ENCODE data around the gene TCEANC2. TPM values are rescaled to one million over a fixed set of nuclear protein-coding genes. Genes with fewer than 3 reads are reported as not detected.

Gene TCEANC2
- total RNA-seq, 2 donors from 2014 or later = 2.5 to 5.0 TPM

- DNase-seq (ENCODE audit: low spot score) = no peak
- no peak overlapping the region for H3K4me3 ChIP-seq
- no peaks in the 10 kb centered on the region for H3K27me3 ChIP-seq (replicated peaks; ENCODE audit: insufficient read depth)
- no peaks in the 10 kb centered on the region for H3K36me3 ChIP-seq
- H3K9me3 ChIP-seq = no peaks in the 10 kb centered on the region
- intact Hi-C loops (cut with DNase I) = no loop called here
- no peak for TF ChIP-seq CTCF (IDR thresholded peaks at IDR 0.05)
- no peak for TF ChIP-seq POLR2A (IDR thresholded peaks at IDR 0.05)
- TF ChIP-seq POLR2AphosphoS5 (IDR thresholded peaks at IDR 0.05) = no peak
- H3K27ac ChIP-seq = no peak overlapping the region
- H3K4me1 ChIP-seq (replicated peaks) = no peaks in the 10 kb centered on the region
- 93% methylated on average over 4 of the region's 4 CpGs for WGBS
These were observed 60.6 kb downstream of the TCEANC2 start for GRCh38 chr1:54114001-54114400.

GRCh38 chr1:54114955-54115354 is 61.5 kb downstream of the TCEANC2 start:
- Histone ChIP-seq H3K4me1 (replicated peaks) (no peaks in the 10 kb centered on the region), H3K4me3 (no peak overlapping the region), H3K27ac (no peak overlapping the region), H3K36me3 (no peaks in the 10 kb centered on the region), H3K9me3 (no peaks in the 10 kb centered on the region), H3K27me3 (replicated peaks; ENCODE audit: insufficient read depth) (no peaks in the 10 kb centered on the region)
- TF ChIP-seq POLR2A (IDR thresholded peaks at IDR 0.05) (no peak), CTCF (IDR thresholded peaks at IDR 0.05) (no peak), POLR2AphosphoS5 (IDR thresholded peaks at IDR 0.05) (no peak)
- no peak for DNase-seq (ENCODE audit: low spot score)
- intact Hi-C loops (cut with DNase I) = no loop called here
- 51% methylated on average over 6 of the region's 6 CpGs for whole genome bisulfite sequencing

DNA sequence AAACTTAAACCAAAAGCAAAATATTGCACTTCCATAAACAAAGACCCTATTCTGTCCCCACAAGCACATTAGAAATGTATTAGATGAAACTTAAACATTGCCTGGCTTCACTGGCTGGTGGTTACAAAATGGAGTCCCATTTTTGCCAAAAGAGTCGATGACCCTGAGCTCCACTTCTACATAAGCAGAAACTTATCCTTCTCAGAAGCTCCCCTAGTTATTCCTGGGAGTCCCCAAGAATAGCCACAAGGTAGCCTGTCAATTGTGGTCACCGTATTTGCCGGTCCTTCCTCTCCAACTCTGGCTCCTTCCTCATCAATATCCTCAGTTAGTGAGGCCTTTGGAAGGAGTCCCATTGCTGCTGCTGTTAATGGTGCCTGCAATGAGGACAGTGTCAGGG is 62.1 kb downstream of the TCEANC2 start:
- DNase-seq (ENCODE audit: low spot score) = no peak
- no peaks in the 10 kb centered on the region for H3K27me3 ChIP-seq (replicated peaks; ENCODE audit: insufficient read depth)
- no peaks in the 10 kb centered on the region for H3K4me1 ChIP-seq (replicated peaks)
- 90% methylated on average over 3 of the region's 3 CpGs for WGBS
- H3K9me3 ChIP-seq = no peaks in the 10 kb centered on the region
- intact Hi-C loops (cut with DNase I) = no loop called here
- TF ChIP-seq POLR2A (IDR thresholded peaks at IDR 0.05) (no peak), POLR2AphosphoS5 (IDR thresholded peaks at IDR 0.05) (no peak), CTCF (IDR thresholded peaks at IDR 0.05) (no peak)
- no peaks in the 10 kb centered on the region for H3K36me3 ChIP-seq
- H3K27ac ChIP-seq = no peak overlapping the region
- no peak overlapping the region for H3K4me3 ChIP-seq

GRCh38 chr1:54117815-54118563 is 64.6 kb downstream of the TCEANC2 start:
- no peak for DNase-seq (ENCODE audit: low spot score)
- Histone ChIP-seq H3K4me1 (replicated peaks) (peaks cover 3% of the 10 kb centered on the region), H3K27ac (no peak overlapping the region), H3K4me3 (no peak overlapping the region), H3K9me3 (no peaks in the 10 kb centered on the region), H3K27me3 (replicated peaks; ENCODE audit: insufficient read depth) (no peaks in the 10 kb centered on the region), H3K36me3 (no peaks in the 10 kb centered on the region)
- 86% methylated on average over 11 of the region's 11 CpGs for WGBS
- no peak for TF ChIP-seq CTCF (IDR thresholded peaks at IDR 0.05)
- TF ChIP-seq POLR2AphosphoS5 (IDR thresholded peaks at IDR 0.05) = no peak
- TF ChIP-seq POLR2A (IDR thresholded peaks at IDR 0.05) = no peak
- intact Hi-C loops (cut with DNase I) = no loop called here

GRCh38 chr1:54118704-54119103 is 65.3 kb downstream of the TCEANC2 start:
- 71% methylated on average over 8 of the region's 8 CpGs for WGBS
- no peak for DNase-seq (ENCODE audit: low spot score)
- Histone ChIP-seq H3K4me3 (no peak overlapping the region), H3K27ac (no peak overlapping the region), H3K4me1 (replicated peaks) (peaks cover 3% of the 10 kb centered on the region), H3K27me3 (replicated peaks; ENCODE audit: insufficient read depth) (no peaks in the 10 kb centered on the region), H3K36me3 (no peaks in the 10 kb centered on the region), H3K9me3 (no peaks in the 10 kb centered on the region)
- intact Hi-C loops (cut with DNase I) = no loop called here
- TF ChIP-seq CTCF (IDR thresholded peaks at IDR 0.05) = no peak
- no peak for TF ChIP-seq POLR2A (IDR thresholded peaks at IDR 0.05)
- no peak for TF ChIP-seq POLR2AphosphoS5 (IDR thresholded peaks at IDR 0.05)
